ENCODE measurements around the gene RPTOR. TPM values are rescaled to one million over a fixed set of nuclear protein-coding genes. Genes with fewer than 3 reads are reported as not detected.

The RPTOR gene
- total RNA-seq, 1 experiment from 2014 or later: 58.0 TPM

DNA sequence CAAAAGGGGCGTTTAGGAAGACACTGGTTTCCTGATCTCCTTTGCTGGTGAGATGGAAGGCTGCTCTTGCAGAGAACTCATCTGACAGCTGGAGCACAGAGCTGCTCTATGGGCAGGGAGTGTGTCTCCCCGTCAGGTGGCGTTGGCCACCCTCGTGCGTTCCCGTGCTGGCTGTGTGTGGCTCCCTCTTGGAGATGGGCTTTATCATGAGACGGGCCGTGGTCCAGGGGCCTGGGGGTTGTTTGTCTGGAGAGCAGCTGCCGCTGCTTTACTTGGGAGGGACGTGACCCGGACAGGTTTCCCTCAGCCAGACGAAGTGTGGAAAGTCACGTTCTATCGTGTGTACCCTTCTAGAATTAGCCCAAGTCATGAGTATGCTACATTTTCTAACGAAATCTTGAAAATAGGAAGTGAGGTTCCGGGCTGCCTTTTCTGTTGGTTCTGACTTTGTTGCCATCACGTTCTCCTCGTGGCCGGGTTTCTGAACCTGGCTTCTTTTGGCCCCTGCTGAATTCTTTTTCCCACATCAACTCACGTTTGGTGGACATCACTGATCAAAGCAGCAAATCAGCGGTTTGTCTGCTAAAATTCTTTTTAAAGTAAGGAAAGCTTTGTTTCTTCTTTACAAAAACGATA, 341.4 kb downstream of the RPTOR start:
- CTCF ChIA-PET: no interaction called here
- no peaks in the 10 kb centered on the region for H3K27me3 ChIP-seq (ENCODE audit: control insufficient read depth, insufficient read depth, low read length)
- intact Hi-C loops (cut with micrococcal nuclease; ENCODE audit: unreplicated experiment) (no loop called here), in situ Hi-C loops (cut with HindIII; ENCODE audit: low pct_unique_long_range_greater_than_20kb, low sequenced_read_pairs) (no loop called here)
- no peaks in the 10 kb centered on the region for H3K9me3 ChIP-seq (ENCODE audit: control insufficient read depth, insufficient read depth, low read depth, low read length)
- no peak for DNase-seq (ENCODE audit: low read depth, low spot score)
- H3K27ac ChIP-seq (ENCODE audit: low read length): no peak overlapping the region
- peaks cover 7% of the 10 kb centered on the region for H3K4me1 ChIP-seq (ENCODE audit: control insufficient read depth, insufficient read depth, low read length)
- no TSS peak for BruUV-seq (replicated peaks)
- POLR2A ChIA-PET: no interaction called here
- no peaks in the 10 kb centered on the region; the same call in 1 of the 2 replicates for H3K36me3 ChIP-seq (ENCODE audit: control insufficient read depth, insufficient read depth, low read length)
- no peak for ATAC-seq
- TF ChIP-seq POLR2AphosphoS5 (IDR thresholded peaks at IDR 0.05; ENCODE audit: low read depth, low read length) (no peak), TCF7L2 (IDR thresholded peaks at IDR 0.05; ENCODE audit: low read depth, low read length) (no peak), SIN3A (IDR thresholded peaks at IDR 0.05; ENCODE audit: borderline replicate concordance, insufficient read depth, low read depth, low read length) (no peak)
- TF ChIP-seq, protein P1, sequence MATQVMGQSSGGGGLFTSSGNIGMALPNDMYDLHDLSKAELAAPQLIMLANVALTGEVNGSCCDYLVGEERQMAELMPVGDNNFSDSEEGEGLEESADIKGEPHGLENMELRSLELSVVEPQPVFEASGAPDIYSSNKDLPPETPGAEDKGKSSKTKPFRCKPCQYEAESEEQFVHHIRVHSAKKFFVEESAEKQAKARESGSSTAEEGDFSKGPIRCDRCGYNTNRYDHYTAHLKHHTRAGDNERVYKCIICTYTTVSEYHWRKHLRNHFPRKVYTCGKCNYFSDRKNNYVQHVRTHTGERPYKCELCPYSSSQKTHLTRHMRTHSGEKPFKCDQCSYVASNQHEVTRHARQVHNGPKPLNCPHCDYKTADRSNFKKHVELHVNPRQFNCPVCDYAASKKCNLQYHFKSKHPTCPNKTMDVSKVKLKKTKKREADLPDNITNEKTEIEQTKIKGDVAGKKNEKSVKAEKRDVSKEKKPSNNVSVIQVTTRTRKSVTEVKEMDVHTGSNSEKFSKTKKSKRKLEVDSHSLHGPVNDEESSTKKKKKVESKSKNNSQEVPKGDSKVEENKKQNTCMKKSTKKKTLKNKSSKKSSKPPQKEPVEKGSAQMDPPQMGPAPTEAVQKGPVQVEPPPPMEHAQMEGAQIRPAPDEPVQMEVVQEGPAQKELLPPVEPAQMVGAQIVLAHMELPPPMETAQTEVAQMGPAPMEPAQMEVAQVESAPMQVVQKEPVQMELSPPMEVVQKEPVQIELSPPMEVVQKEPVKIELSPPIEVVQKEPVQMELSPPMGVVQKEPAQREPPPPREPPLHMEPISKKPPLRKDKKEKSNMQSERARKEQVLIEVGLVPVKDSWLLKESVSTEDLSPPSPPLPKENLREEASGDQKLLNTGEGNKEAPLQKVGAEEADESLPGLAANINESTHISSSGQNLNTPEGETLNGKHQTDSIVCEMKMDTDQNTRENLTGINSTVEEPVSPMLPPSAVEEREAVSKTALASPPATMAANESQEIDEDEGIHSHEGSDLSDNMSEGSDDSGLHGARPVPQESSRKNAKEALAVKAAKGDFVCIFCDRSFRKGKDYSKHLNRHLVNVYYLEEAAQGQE (IDR thresholded peaks at IDR 0.05; ENCODE audit: insufficient read depth in 1 of 2, low read depth in 2 of 2, low read length in 1 of 2): no peak
- TF ChIP-seq, protein P2, sequence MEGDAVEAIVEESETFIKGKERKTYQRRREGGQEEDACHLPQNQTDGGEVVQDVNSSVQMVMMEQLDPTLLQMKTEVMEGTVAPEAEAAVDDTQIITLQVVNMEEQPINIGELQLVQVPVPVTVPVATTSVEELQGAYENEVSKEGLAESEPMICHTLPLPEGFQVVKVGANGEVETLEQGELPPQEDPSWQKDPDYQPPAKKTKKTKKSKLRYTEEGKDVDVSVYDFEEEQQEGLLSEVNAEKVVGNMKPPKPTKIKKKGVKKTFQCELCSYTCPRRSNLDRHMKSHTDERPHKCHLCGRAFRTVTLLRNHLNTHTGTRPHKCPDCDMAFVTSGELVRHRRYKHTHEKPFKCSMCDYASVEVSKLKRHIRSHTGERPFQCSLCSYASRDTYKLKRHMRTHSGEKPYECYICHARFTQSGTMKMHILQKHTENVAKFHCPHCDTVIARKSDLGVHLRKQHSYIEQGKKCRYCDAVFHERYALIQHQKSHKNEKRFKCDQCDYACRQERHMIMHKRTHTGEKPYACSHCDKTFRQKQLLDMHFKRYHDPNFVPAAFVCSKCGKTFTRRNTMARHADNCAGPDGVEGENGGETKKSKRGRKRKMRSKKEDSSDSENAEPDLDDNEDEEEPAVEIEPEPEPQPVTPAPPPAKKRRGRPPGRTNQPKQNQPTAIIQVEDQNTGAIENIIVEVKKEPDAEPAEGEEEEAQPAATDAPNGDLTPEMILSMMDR (IDR thresholded peaks at IDR 0.05): no peak
- no peak overlapping the region for H3K4me3 ChIP-seq (ENCODE audit: low read depth in 2 of 2, low read length in 2 of 2)

DNA sequence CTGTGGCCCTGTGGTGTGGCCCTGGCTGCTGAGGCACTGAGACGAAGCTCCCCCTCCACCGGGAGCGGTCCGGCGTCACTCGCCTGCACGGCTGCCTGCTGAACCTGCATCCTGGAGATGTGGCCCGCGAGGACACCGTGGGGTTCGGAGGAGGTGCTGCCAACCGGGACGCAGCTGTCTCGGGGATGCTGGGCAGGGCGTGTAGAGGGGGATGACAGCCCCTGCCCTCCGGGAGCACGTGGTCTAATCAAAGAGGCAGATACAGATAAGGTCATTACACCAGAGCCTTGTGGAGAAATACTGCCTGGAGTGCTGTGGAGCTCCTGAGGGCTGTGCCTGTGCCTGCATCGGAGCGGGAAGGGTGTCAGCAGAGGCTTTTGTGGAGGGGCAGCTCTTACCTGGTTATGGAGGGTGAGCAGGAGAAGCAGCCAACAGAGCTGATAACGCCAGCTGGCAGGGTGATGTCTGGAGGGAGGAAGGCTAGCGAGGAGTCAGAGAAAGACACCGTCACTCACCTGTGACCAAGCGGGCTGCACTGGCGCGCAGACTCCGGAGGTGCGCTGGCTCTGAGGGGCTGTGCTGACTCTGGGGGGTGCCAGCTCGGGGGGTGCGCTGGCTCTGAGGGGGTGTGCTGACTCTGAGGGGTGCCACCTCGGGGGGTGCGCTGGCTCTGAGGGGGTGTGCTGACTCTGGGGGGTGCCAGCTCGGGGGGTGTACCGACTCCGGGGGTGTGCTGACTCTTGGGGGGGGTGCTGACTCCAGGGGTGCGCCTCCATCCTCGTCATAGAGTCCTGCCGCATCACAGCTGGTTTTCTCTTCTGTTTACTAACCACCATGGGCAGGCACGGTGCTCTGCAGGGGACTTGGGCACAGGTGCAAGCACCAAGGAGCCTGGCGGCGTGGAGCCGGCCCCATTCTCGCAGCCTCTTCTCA, 342.3 kb downstream of the RPTOR start:
- Histone ChIP-seq H3K9me3 (ENCODE audit: control insufficient read depth, insufficient read depth, low read depth, low read length) (no peaks in the 10 kb centered on the region), H3K27me3 (ENCODE audit: control insufficient read depth, insufficient read depth, low read length) (no peaks in the 10 kb centered on the region), H3K4me1 (ENCODE audit: control insufficient read depth, insufficient read depth, low read length) (peaks cover 15% of the 10 kb centered on the region), H3K27ac (ENCODE audit: low read length) (no peak overlapping the region), H3K36me3 (ENCODE audit: control insufficient read depth, insufficient read depth, low read length) (no peaks in the 10 kb centered on the region; the same call in 1 of the 2 replicates), H3K4me3 (ENCODE audit: low read depth in 2 of 2, low read length in 2 of 2) (no peak overlapping the region)
- ChIA-PET POLR2A (no interaction called here), CTCF (no interaction called here)
- BruUV-seq (replicated peaks): no TSS peak
- intact Hi-C loops (cut with micrococcal nuclease; ENCODE audit: unreplicated experiment) (no loop called here), in situ Hi-C loops (cut with HindIII; ENCODE audit: low pct_unique_long_range_greater_than_20kb, low sequenced_read_pairs) (no loop called here)
- no peak for DNase-seq (ENCODE audit: low read depth, low spot score)
- ATAC-seq: no peak
- TF ChIP-seq POLR2AphosphoS5 (IDR thresholded peaks at IDR 0.05; ENCODE audit: low read depth, low read length) (no peak), TCF7L2 (IDR thresholded peaks at IDR 0.05; ENCODE audit: low read depth, low read length) (no peak), SIN3A (IDR thresholded peaks at IDR 0.05; ENCODE audit: borderline replicate concordance, insufficient read depth, low read depth, low read length) (no peak)
- TF ChIP-seq, protein P2 (IDR thresholded peaks at IDR 0.05): no peak
- TF ChIP-seq, protein P1 (IDR thresholded peaks at IDR 0.05; ENCODE audit: insufficient read depth in 1 of 2, low read depth in 2 of 2, low read length in 1 of 2): no peak
